Endothelial cell of umbilical vein (primary cell): Measurements from ENCODE around the gene FAM124B. TPM values are rescaled to one million over a fixed set of nuclear protein-coding genes. Genes with fewer than 3 reads are reported as not detected.

Experiments used
- BruUV-seq: library from RNA; stranded (reverse); fragments of 400-500 nt; replicated peaks from 2 replicates; lab custom pipeline; 2021; lab: Mats Ljungman, UMichigan
- CTCF ChIA-PET: fragments of 300-600, 350-600 bp; sonication (Branson Sonifier 250); formaldehyde crosslinking; loops from one replicate; lab custom pipeline; 2021; ENCODE audit warnings: antibody characterized with exemption, inconsistent platforms; lab: Charles Lee
- POLR2A ChIA-PET: fragments of 300-600, 350-600 bp; sonication (Branson Sonifier 250); formaldehyde crosslinking; loops from one replicate; lab custom pipeline; 2021; ENCODE audit warnings: antibody characterized with exemption, inconsistent platforms; lab: Charles Lee
- DNase-seq: peaks from one replicate; pipeline ENCODE4 v3.0.0-alpha.2; 2011; ENCODE audit warnings: low read depth, low spot score
- FAIRE-seq: peaks from 2 replicates; lab custom pipeline; 2011; peaks lifted over from hg19 to GRCh38; lab: Jason Lieb, UNC
- H2AFZ ChIP-seq: 2 replicates; pipeline ENCODE4 v1.6.0; 2012; ENCODE audit warnings: low read depth, low read length, control low read depth, inconsistent platforms
- H3K27ac ChIP-seq: 2 replicates; pipeline ENCODE4 v1.5.1; 2011; ENCODE audit warnings: low read depth, mild to moderate bottlenecking, control low read depth, low read length, moderate library complexity; ENCODE audit not compliant: insufficient read depth
- H3K27me3 ChIP-seq, 2 experiments: 2 replicates each; pipeline versions ENCODE4 v1.6.0 to v1.6.1; 2011; ENCODE audit warnings: low read length in 2 of 2, mixed read lengths in 1 of 2; ENCODE audit not compliant: control insufficient read depth in 2 of 2, insufficient read depth in 2 of 2
- H3K36me3 ChIP-seq, 2 experiments: 2 replicates in 1 of 2; 3 replicates in 1 of 2; pipeline ENCODE4 v1.5.1; 2011; ENCODE audit warnings: low read length in 2 of 2, mild to moderate bottlenecking in 1 of 2, moderate library complexity in 1 of 2; ENCODE audit not compliant: control insufficient read depth in 2 of 2, insufficient read depth in 2 of 2; ENCODE audit errors: extremely low read depth in 1 of 2
- H3K4me1 ChIP-seq: 3 replicates; pipeline ENCODE4 v1.5.1; 2011; ENCODE audit warnings: mild to moderate bottlenecking, low read length; ENCODE audit not compliant: control insufficient read depth, insufficient read depth; ENCODE audit errors: extremely low read depth
- H3K4me2 ChIP-seq: 2 replicates; pipeline ENCODE4 v1.6.1; 2011; ENCODE audit warnings: low read length, control low read depth, mixed read lengths; ENCODE audit not compliant: insufficient read depth
- H3K4me3 ChIP-seq, 3 experiments: fragments of 200-600 bp in 1 of 3; sonication (generic), shearing (Covaris generic) in 1 of 3; replicated peaks in 1 of 3; 2 replicates each; pipeline ENCODE4 v1.5.1; 2011 to 2016; ENCODE audit warnings: control low read depth in 3 of 3, low read length in 3 of 3, mild to moderate bottlenecking in 2 of 3, inconsistent platforms in 1 of 3, low read depth in 1 of 3, moderate library complexity in 1 of 3; ENCODE audit not compliant: insufficient read depth in 1 of 3
- H3K79me2 ChIP-seq: 2 replicates; pipeline ENCODE4 v1.6.0; 2012; ENCODE audit warnings: low read length, inconsistent platforms; ENCODE audit not compliant: control insufficient read depth, insufficient read depth
- H3K9ac ChIP-seq: replicated peaks from 2 replicates; pipeline ENCODE3; 2011; ENCODE audit warnings: low read length, control low read depth; ENCODE audit not compliant: insufficient read depth; ENCODE audit errors: extremely low read depth
- H3K9me1 ChIP-seq: replicated peaks from 3 replicates; pipeline ENCODE4 v1.6.0; 2011; ENCODE audit warnings: mild to moderate bottlenecking, low read length; ENCODE audit not compliant: control insufficient read depth, insufficient read depth; ENCODE audit errors: extremely low read depth
- H3K9me3 ChIP-seq: replicated peaks from 2 replicates; pipeline ENCODE4 v1.5.1; 2012; ENCODE audit warnings: low read length, inconsistent platforms; ENCODE audit not compliant: control insufficient read depth, insufficient read depth
- H4K20me1 ChIP-seq: replicated peaks from 2 replicates; pipeline ENCODE3; 2011; ENCODE audit warnings: mild to moderate bottlenecking, low read length; ENCODE audit not compliant: control insufficient read depth, insufficient read depth; ENCODE audit errors: extremely low read depth
- CTCF ChIP-seq, 2 donors: IDR thresholded peaks; 1 replicate in 1 of 2; 2 replicates in 1 of 2; pipeline ENCODE4 v1.5.1; 2011; ENCODE audit warnings: low read length in 2 of 2, mild to moderate bottlenecking in 2 of 2, moderate library complexity in 2 of 2, control low read depth in 1 of 2, inconsistent platforms in 1 of 2, low read depth in 1 of 2; ENCODE audit not compliant: insufficient read depth in 1 of 2; ENCODE audit errors: extremely low read depth in 1 of 2
- EZH2 ChIP-seq: IDR thresholded peaks from 2 replicates; pipeline ENCODE4 v1.6.1; 2012; ENCODE audit warnings: borderline replicate concordance, low read depth, mild to moderate bottlenecking, moderate library complexity, low read length, inconsistent platforms; ENCODE audit not compliant: severe bottlenecking
- FOS ChIP-seq: IDR thresholded peaks from 2 replicates; pipeline ENCODE4 v1.6.1; 2011; ENCODE audit warnings: mild to moderate bottlenecking, low read length, moderate library complexity, borderline replicate concordance; ENCODE audit not compliant: insufficient read depth
- GATA2 ChIP-seq: IDR thresholded peaks from 2 replicates; pipeline ENCODE4 v1.7.0; 2011; ENCODE audit warnings: low read depth, mild to moderate bottlenecking, moderate library complexity, mixed read lengths, low read length; ENCODE audit not compliant: insufficient read length, insufficient read depth
- JUN ChIP-seq: IDR thresholded peaks from 2 replicates; pipeline ENCODE4 v1.6.1; 2011; ENCODE audit warnings: borderline replicate concordance, low read depth; ENCODE audit not compliant: insufficient read length, insufficient read depth
- MAX ChIP-seq: IDR thresholded peaks from 2 replicates; pipeline ENCODE4 v1.6.1; 2011; ENCODE audit not compliant: insufficient read depth, insufficient read length
- MYC ChIP-seq: IDR thresholded peaks from one replicate; pipeline ENCODE4 v1.6.1; 2011; ENCODE audit warnings: mild to moderate bottlenecking, low read depth, low read length
- POLR2A ChIP-seq: IDR thresholded peaks from 2 replicates; pipeline ENCODE4 v1.6.1; 2012; ENCODE audit warnings: low read depth, mild to moderate bottlenecking, control low read depth, low read length
- POLR2AphosphoS5 ChIP-seq: IDR thresholded peaks from 2 replicates; pipeline ENCODE4 v1.6.1; 2012; ENCODE audit warnings: low read depth, mild to moderate bottlenecking, control low read depth, low read length, moderate library complexity; ENCODE audit not compliant: insufficient read depth
- dilution Hi-C: fragments of 300-500 bp; cut with MboI; formaldehyde crosslinking; loops from one replicate; pipeline ENCODE4 v1.15.0; 2019; ENCODE audit warnings: low sequenced_read_pairs; ENCODE audit not compliant: extremely low pct_ligation_motif_present
- intact Hi-C: fragments of 100-400 bp; cut with micrococcal nuclease; formaldehyde crosslinking; loops from one replicate; pipeline ENCODE4 v1.10.0; 2022
- polyA plus RNA-seq, 4 experiments: library from polyadenylated mRNA; depleted of rRNA in 3 of 4; stranded (reverse) in 3 of 4; unstranded in 1 of 4; fragments of >200 nt; gene quantifications; 2 replicates each; pipeline versions ENCODE4 v1.2.1 to v1.2.3, GENCODE V29; 2011 to 2012; ENCODE audit warnings: missing spikeins in 1 of 4
- total RNA-seq: library from RNA; stranded (reverse); gene quantifications from 2 replicates; pipeline ENCODE4 v1.2.3, GENCODE V29; 2021

FAM124B gene
- total and polyA plus RNA-seq, 2 donors (not counting 3 experiments of a cell fraction or from before 2014, with no cell fraction given) = 82.0 to 119 TPM

- no peak for TF ChIP-seq MYC
- no peak for TF ChIP-seq JUN
- TF ChIP-seq FOS = no peak
- no peak for TF ChIP-seq GATA2
- no peak for TF ChIP-seq POLR2AphosphoS5
- TF ChIP-seq EZH2 = no peak
- no peak for TF ChIP-seq CTCF (IDR thresholded peaks at IDR 0.05; ENCODE audit: extremely low read depth in 1 of 2, insufficient read depth in 1 of 2, low read depth in 1 of 2, low read length in 2 of 2)
- TF ChIP-seq POLR2A = no peak
- no peak for TF ChIP-seq MAX
These were observed 20.2 kb downstream of the FAM124B start for GRCh38 chr2:224381521-224382279.

More at GRCh38 chr2:224381521-224382279, 20.2 kb downstream of the FAM124B start:
- no peak overlapping the region for H3K4me3 ChIP-seq
- ChIA-PET POLR2A (no interaction called here), CTCF (no interaction called here)
- no peaks in the 10 kb centered on the region for H3K27me3 ChIP-seq
- H3K27ac ChIP-seq = no peak overlapping the region
- peaks cover 2% of the 10 kb centered on the region for H3K4me1 ChIP-seq
- no peak for FAIRE-seq
- H3K4me2 ChIP-seq = no peak overlapping the region
- no peak overlapping the region for H3K9ac ChIP-seq
- no peaks in the 10 kb centered on the region for H3K9me3 ChIP-seq
- no peak overlapping the region for H2AFZ ChIP-seq
- peaks cover 52% of the 10 kb centered on the region for H3K79me2 ChIP-seq
- no peaks in the 10 kb centered on the region for H3K9me1 ChIP-seq
- intact Hi-C loops = no loop called here
- peaks cover 21% of the 10 kb centered on the region for H4K20me1 ChIP-seq
- no TSS peak for BruUV-seq
- DNase-seq = peak; percentile 67
- dilution Hi-C loops = no loop called here
- peaks cover 7 to 33% of the 10 kb centered on the region in 2 experiments for H3K36me3 ChIP-seq
